CD4-positive, alpha-beta T cell treated with Interleukin-17A for 4 hours (primary cell): ENCODE results near the gene JAKMIP2.
"Not testable (repeated sequence)": the region's sequence is repeated elsewhere in the genome, so short reads cannot be mapped to it uniquely, and the experiment has no call there.

Experiments
- DNase-seq: peaks from one replicate; pipeline ENCODE4 v3.0.0-alpha.2; 2020; ENCODE audit warnings: mixed read lengths

The JAKMIP2 gene

GRCh38 chr5:147586221-147586620, 196.3 kb downstream of the JAKMIP2 start:
- DNase-seq, result no peak

DNA sequence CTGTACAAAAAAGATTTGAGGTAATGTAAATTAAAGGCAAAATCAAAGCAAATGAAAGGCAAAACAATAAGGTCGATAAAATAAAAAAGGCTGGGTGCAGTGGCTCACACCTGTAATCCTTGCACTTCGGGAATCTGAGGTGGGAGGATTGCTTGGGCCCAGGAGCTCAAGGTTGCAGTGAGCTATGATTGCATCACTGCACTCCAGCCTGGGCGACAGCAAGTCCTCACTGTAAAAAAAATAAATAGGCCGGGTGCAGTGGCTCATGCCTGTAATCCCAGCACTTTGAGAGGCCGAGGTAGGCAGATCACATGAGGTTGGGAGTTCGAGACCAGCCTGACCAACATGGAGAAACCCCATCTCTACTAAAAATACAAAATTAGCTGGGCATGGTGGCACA, 200.3 kb downstream of the JAKMIP2 start:
- not testable (repeated sequence) for DNase-seq

DNA sequence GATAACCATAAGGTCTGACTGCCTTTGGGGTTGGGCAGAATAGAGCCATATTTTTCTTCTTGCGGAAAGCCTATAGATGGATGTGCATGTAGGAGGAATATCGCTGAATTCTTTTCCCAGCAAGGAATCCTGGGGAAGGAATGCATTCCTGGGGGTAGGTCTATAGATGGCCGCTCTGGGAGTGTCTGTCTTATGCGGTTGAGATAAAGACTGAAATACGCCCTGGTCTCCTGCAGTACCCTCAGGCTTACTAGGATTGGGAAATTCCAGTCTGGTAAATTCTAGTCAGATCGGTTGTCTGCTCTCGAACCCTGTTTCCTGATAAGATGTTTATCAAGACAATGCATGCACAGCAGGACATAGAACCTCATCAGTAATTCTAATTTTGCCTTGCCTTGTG, 202.1 kb downstream of the JAKMIP2 start:
- DNase-seq, result not testable (repeated sequence)

GRCh38 chr5:147578228-147579024, 204.1 kb downstream of the JAKMIP2 start:
- DNase-seq, result no peak

DNA sequence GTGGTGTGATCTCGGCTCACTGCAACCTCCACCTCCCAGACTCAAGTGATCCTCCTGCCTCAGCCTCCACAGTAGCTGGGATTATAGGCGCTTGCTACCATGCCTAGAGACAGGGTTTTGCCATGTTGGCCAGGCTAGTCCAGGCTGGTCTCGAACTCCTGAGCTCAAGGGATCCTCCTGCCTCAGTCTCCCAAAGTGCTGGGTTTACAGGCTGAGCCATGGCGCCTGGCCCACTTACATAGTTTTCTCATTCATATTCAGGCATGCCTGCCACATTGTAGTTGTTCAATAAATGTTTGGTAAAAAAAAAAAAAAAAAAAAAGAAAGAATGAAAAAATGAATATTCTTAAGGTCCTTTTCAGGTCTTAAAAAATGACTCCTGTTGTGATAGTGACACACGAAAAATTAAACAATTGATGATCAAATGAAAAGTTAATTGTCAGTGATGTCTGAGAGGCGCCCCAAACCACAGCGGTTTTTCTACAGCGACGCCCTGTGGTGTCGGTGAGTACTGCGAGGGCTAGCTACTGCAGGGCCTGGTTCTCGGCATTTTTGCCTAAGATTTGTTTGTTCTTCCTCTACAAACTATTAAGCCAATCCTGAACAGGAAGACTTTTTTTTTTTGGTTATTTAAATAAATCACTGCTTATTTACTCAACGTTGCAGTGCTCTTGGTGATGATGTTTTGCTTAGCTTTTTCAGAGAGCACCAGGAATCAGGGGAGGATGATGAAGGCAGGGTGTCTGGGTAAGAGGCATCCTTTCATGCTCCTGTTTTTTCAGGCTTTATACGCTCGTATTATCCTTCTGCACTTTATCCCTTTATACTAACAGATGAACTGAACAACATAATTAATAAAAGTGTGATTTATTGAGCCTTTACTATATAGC, 205.6 kb downstream of the JAKMIP2 start:
- no peak for DNase-seq

GRCh38 chr5:147575598-147575997, 206.9 kb downstream of the JAKMIP2 start:
- no peak for DNase-seq

DNA sequence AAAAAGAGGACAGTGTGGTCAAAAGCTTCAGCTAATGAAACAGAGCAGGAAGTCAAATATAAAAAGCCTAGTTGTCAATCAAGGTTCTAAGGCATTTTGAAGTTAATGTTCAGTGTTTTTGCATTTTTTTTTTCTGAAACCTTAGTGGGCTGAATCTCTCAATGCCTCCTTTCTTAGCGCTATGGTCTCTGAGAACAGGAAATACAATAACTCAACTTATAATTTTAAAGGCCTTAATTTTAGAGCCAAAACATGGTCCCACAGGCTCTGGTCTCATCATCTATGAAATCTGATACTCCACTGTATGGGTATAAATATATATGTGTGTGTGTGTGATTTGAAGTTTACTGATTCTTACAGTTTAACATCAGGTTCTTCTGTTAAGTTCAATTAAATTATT, 209.3 kb downstream of the JAKMIP2 start:
- no peak for DNase-seq

- DNase-seq, result no peak
Measured at GRCh38 chr5:147568710-147569406, 213.7 kb downstream of the JAKMIP2 start.

GRCh38 chr5:147567917-147568598, 214.5 kb downstream of the JAKMIP2 start:
- DNase-seq, result no peak

DNA sequence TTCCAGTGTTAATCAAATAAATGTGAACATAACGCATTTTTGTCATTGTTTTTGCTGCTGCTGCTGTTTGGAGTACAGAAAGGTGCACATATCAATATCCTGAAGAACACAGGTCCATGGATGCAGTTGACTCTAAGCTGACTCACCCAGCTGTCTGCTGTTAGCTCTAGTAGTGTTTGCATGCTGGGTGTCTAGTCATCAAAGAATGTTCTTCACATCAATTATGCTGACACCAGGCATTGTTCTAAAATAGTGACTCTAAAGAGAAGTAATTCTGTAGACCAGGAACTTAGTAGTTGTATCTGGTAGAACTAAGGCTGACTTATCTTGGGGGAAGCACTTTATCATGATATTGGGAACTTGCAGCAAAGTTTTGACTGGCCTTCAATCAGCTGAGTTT, 217.0 kb downstream of the JAKMIP2 start:
- no peak for DNase-seq

GRCh38 chr5:147564124-147564486, 218.4 kb downstream of the JAKMIP2 start:
- DNase-seq, result no peak

- no peak for DNase-seq
Measured at GRCh38 chr5:147563466-147564123, 218.9 kb downstream of the JAKMIP2 start.

- no peak for DNase-seq
Measured at GRCh38 chr5:147561435-147561834, 221.1 kb downstream of the JAKMIP2 start.

DNA sequence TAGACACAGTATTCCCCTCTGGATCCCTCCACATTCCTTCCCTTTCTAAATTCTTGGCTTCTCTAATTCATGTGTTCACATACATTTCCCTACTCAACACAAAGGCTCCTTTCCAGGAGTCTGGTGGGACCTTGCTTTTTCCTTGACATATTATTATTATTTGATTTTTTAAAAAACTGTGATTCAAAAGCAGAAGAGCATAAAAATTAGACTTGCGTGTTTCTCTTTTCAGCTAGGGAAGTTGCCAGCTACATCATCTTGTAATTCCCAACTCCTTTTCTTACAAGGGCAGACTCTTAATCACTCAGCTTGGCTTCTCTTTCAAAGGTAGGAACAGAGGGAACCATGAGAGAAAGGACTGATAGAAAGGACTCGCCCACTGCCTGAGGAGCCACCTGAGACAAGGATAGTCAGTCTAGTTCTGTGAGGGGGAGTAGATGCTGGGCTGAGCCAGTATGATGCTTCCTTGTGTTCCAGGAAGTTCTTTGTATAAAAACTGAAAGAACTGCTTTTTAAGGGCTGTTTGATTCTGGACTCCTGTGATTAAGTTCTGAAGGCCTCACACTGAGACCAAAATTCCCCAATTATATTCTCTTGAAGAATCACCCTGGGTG, 221.7 kb downstream of the JAKMIP2 start:
- no peak for DNase-seq

GRCh38 chr5:147559749-147560148, 222.8 kb downstream of the JAKMIP2 start:
- no peak for DNase-seq

- no peak for DNase-seq
Measured at GRCh38 chr5:147558826-147559225, 223.7 kb downstream of the JAKMIP2 start.

- no peak for DNase-seq
Measured at GRCh38 chr5:147557876-147558745, 224.4 kb downstream of the JAKMIP2 start.

DNA sequence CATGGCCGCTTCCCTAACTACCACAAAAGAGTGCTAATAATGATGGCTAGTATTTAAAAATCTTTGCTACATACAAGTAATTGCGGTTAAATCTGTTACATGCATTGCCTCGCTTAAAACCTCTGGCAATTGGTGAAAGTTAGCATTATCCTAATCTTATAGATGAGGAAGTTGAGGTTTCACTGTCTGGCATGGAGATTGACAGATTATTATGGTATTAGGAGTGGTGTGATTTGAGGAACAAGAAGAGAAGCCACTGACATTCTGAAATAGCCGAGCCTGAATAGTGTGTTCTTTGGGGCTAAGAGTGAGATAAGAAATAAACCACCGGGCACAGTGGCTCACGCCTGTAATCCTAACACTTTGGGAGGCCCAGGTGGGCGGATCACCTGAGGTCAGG, 227.4 kb downstream of the JAKMIP2 start:
- DNase-seq, result no peak

- DNase-seq, result no peak
Measured at GRCh38 chr5:147554261-147554817, 228.2 kb downstream of the JAKMIP2 start.

- DNase-seq, result not testable (repeated sequence)
Measured at GRCh38 chr5:147553817-147554216, 228.7 kb downstream of the JAKMIP2 start.
